ENCODE measurements around the gene TTC34. TPM values are rescaled to one million over a fixed set of nuclear protein-coding genes. Genes with fewer than 3 reads are reported as not detected.

TTC34 gene
- polyA plus RNA-seq, 1 donor (not counting 4 experiments of a cell fraction or from before 2014, with no cell fraction given) = 0.04 TPM

DNA sequence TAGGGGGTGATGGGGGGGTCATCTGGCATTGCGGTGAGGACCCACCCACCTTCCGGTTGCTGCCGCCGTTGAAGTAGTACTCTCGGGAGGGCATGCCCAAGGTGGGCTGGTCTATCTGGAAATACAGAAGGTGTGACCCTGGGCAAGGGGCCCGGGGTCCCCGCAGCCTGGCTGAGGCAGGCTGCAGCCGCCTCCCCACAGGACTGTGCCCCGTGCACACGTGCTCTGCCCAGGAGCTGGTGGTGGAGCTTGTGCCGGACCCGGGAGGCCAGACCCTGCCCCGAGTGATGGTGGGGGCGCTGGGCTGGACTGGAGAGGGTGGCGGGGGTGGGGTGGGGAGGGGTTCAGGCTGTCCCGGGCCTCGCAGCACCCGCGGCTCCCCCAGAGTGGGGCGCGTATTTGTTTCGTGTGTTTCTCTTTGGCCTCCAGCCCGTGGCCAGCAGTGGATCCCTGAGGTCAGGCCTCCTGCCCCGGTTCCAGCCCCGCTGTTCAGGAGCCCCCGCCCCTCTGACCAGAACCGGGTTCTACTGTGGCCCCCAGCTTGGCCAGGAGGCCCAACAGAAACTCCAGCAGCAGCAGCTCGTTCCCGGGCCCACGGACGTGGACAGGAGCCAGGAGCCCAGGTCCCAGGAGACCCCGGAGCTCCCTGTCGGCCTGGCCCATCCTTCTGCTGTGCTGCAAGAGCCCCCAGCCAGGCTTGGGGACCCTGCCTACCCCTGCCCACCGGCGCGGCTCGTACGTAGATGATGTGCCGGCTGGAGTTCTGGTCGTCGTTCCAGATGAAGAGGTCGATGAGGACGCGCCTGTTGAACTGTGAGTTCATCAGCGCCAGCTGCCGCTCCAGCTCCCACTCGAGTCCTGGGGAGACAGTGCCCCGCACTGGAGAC lies 195.7 kb downstream of the TTC34 start:
- Histone ChIP-seq H2AFZ (ENCODE audit: control insufficient read depth, low read length) (no peak overlapping the region), H3K4me3 (ENCODE audit: control insufficient read depth in 2 of 3, extremely low read depth in 1 of 3, insufficient read depth in 2 of 3, low read depth in 1 of 3, low read length in 3 of 3) (no peak overlapping the region), H3K79me2 (ENCODE audit: control insufficient read depth, insufficient read depth, low read length) (no peaks in the 10 kb centered on the region), H3K4me2 (ENCODE audit: control insufficient read depth, extremely low read depth, insufficient read depth, low read depth, low read length) (no peak overlapping the region), H3K9me1 (ENCODE audit: control insufficient read depth, extremely low read depth, insufficient read depth, low read length) (no peaks in the 10 kb centered on the region), H4K20me1 (ENCODE audit: control insufficient read depth, extremely low read depth, insufficient read depth, low read length) (no peaks in the 10 kb centered on the region), H3K27ac (ENCODE audit: control insufficient read depth, insufficient read depth, low read length) (no peak overlapping the region), H3K9ac (ENCODE audit: control insufficient read depth, extremely low read depth, insufficient read depth, low read length) (no peak overlapping the region), H3K4me1 (ENCODE audit: control insufficient read depth, extremely low read depth, insufficient read depth, low read length) (no peaks in the 10 kb centered on the region), H3K36me3 (ENCODE audit: control insufficient read depth in 2 of 2, extremely low read depth in 1 of 2, insufficient read depth in 2 of 2, low read length in 2 of 2) (no peaks in the 10 kb centered on the region), H3K9me3 (ENCODE audit: control insufficient read depth, low read depth, low read length) (no peaks in the 10 kb centered on the region), H3K27me3 (ENCODE audit: control insufficient read depth, extremely low read depth, insufficient read depth, low read length) (no peaks in the 10 kb centered on the region)
- FAIRE-seq (no peak), DNase-seq (ENCODE audit: low read depth, low spot score) (no peak)
- TF ChIP-seq, protein P1, sequence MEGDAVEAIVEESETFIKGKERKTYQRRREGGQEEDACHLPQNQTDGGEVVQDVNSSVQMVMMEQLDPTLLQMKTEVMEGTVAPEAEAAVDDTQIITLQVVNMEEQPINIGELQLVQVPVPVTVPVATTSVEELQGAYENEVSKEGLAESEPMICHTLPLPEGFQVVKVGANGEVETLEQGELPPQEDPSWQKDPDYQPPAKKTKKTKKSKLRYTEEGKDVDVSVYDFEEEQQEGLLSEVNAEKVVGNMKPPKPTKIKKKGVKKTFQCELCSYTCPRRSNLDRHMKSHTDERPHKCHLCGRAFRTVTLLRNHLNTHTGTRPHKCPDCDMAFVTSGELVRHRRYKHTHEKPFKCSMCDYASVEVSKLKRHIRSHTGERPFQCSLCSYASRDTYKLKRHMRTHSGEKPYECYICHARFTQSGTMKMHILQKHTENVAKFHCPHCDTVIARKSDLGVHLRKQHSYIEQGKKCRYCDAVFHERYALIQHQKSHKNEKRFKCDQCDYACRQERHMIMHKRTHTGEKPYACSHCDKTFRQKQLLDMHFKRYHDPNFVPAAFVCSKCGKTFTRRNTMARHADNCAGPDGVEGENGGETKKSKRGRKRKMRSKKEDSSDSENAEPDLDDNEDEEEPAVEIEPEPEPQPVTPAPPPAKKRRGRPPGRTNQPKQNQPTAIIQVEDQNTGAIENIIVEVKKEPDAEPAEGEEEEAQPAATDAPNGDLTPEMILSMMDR (optimal IDR thresholded peaks at IDR 0.05 in 1 of 3, IDR thresholded peaks at IDR 0.05 in 1 of 3, conservative IDR thresholded peaks at IDR 0.05 in 1 of 3; ENCODE audit: extremely low read depth in 1 of 3, insufficient read depth in 2 of 3, low read length in 3 of 3) = no peak
- no peak for TF ChIP-seq EZH2 (IDR thresholded peaks at IDR 0.05; ENCODE audit: low read length)
- dilution Hi-C loops (cut with MboI; ENCODE audit: extremely low pct_ligation_motif_present, low sequenced_read_pairs) = no loop called here

DNA sequence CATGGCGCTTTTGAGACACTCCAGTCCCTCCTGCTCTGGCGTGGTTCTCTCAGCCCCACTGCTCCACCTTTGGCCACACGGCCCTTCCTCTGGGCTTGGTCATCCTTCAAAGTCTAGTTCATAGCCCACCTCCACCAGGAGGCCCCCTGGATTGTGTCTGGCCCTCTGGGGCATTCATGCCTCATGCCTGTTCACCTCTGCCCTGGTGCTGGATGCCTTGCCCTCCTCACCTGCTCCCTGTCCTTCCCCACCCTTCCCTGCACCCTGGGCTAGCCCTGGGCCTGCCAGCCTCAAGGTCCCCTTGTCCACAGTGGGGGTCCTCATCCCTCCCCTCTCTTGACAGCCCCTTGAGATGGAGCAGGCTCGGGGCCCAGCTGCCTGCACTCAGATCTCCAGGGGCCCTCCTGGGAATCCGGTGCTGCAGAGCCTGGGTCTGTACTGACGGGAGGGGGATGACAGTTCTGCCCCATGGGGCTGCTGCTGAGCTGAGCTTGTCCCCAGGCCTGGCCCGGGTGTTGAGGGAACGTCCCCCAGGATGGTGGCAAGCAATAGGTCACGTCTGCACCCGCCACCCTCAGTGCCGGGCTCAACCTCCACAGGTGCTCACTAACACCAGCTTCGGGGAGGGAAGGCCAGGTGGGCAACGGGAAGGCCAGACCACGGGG lies 196.5 kb downstream of the TTC34 start:
- dilution Hi-C loops (cut with MboI; ENCODE audit: extremely low pct_ligation_motif_present, low sequenced_read_pairs) = no loop called here
- no peak overlapping the region for H2AFZ ChIP-seq (ENCODE audit: control insufficient read depth, low read length)
- H3K4me2 ChIP-seq (ENCODE audit: control insufficient read depth, extremely low read depth, insufficient read depth, low read depth, low read length) = no peak overlapping the region
- H3K36me3 ChIP-seq (ENCODE audit: control insufficient read depth in 2 of 2, extremely low read depth in 1 of 2, insufficient read depth in 2 of 2, low read length in 2 of 2) = no peaks in the 10 kb centered on the region
- FAIRE-seq = no peak
- no peaks in the 10 kb centered on the region for H3K79me2 ChIP-seq (ENCODE audit: control insufficient read depth, insufficient read depth, low read length)
- H3K9ac ChIP-seq (ENCODE audit: control insufficient read depth, extremely low read depth, insufficient read depth, low read length) = no peak overlapping the region
- H3K27ac ChIP-seq (ENCODE audit: control insufficient read depth, insufficient read depth, low read length) = no peak overlapping the region
- no peak for DNase-seq (ENCODE audit: low read depth, low spot score)
- no peak for TF ChIP-seq EZH2 (IDR thresholded peaks at IDR 0.05; ENCODE audit: low read length)
- TF ChIP-seq, protein P1 (optimal IDR thresholded peaks at IDR 0.05 in 1 of 3, IDR thresholded peaks at IDR 0.05 in 1 of 3, conservative IDR thresholded peaks at IDR 0.05 in 1 of 3; ENCODE audit: extremely low read depth in 1 of 3, insufficient read depth in 2 of 3, low read length in 3 of 3) = no peak
- no peaks in the 10 kb centered on the region for H3K27me3 ChIP-seq (ENCODE audit: control insufficient read depth, extremely low read depth, insufficient read depth, low read length)
- H4K20me1 ChIP-seq (ENCODE audit: control insufficient read depth, extremely low read depth, insufficient read depth, low read length) = no peaks in the 10 kb centered on the region
- no peak overlapping the region for H3K4me3 ChIP-seq (ENCODE audit: control insufficient read depth in 2 of 3, extremely low read depth in 1 of 3, insufficient read depth in 2 of 3, low read depth in 1 of 3, low read length in 3 of 3)
- no peaks in the 10 kb centered on the region for H3K4me1 ChIP-seq (ENCODE audit: control insufficient read depth, extremely low read depth, insufficient read depth, low read length)
- no peaks in the 10 kb centered on the region for H3K9me1 ChIP-seq (ENCODE audit: control insufficient read depth, extremely low read depth, insufficient read depth, low read length)
- no peaks in the 10 kb centered on the region for H3K9me3 ChIP-seq (ENCODE audit: control insufficient read depth, low read depth, low read length)
